K562 (cell line): Measurements from ENCODE around the gene RNLS. TPM values are rescaled to one million over a fixed set of nuclear protein-coding genes. Genes with fewer than 3 reads are reported as not detected.

ENCODE experiments used
- ATAC-seq: fragments of 200-7000 bp; cut with Tn5 transposase; 3 replicates; pipeline ENCODE4 v1.9.1; 2020; ENCODE audit warnings: moderate library complexity
- BruUV-seq: library from RNA; stranded (reverse); fragments of 400-500 nt; replicated peaks from 2 replicates; lab custom pipeline; 2021; lab: Mats Ljungman, UMichigan
- CTCF ChIA-PET: fragments of 300-600 bp; formaldehyde crosslinking; extraction: SDS; loops from one replicate; lab custom pipeline; 2021; ENCODE audit warnings: low intra/inter-chr PET ratio; lab: Yijun Ruan, JAX
- POLR2A ChIA-PET: fragments of 300-600, 350-650 bp; sonication (Branson Sonifier 250); formaldehyde crosslinking; extraction: SDS; loops from one replicate; lab custom pipeline; 2021; ENCODE audit warnings: antibody characterized with exemption, inconsistent platforms; lab: Yijun Ruan, JAX
- DNase-seq, 4 experiments: peaks; one replicate each; pipeline versions ENCODE4 v3.0.0 to v3.0.0-alpha.2; 2011 to 2018; ENCODE audit warnings: low spot score in 3 of 4, mixed read lengths in 3 of 4; ENCODE audit errors: extremely low read depth in 1 of 4
- FAIRE-seq: peaks from 2 replicates; lab custom pipeline; 2011; peaks lifted over from hg19 to GRCh38; lab: Jason Lieb, UNC
- H2AFZ ChIP-seq: 2 replicates; pipeline ENCODE4 v1.6.0; 2011; ENCODE audit warnings: low read depth, low read length, control low read depth, inconsistent platforms
- H3K27ac ChIP-seq: fragments of 200-600 bp; 3 replicates; pipeline ENCODE4 v1.8.0; 2011; ENCODE audit warnings: low read depth, mild to moderate bottlenecking, control low read depth, inconsistent platforms, low read length, moderate library complexity, mixed read lengths; ENCODE audit errors: extremely low read depth
- H3K27me3 ChIP-seq, 2 experiments: fragments of 300-600 bp in 1 of 2; 2 replicates in 1 of 2; 3 replicates in 1 of 2; pipeline versions ENCODE4 v1.6.0 to v1.8.0; 2011; ENCODE audit warnings: inconsistent platforms in 2 of 2, low read length in 2 of 2, mild to moderate bottlenecking in 1 of 2, mixed read lengths in 1 of 2, moderate library complexity in 1 of 2; ENCODE audit not compliant: control insufficient read depth in 2 of 2, insufficient read depth in 2 of 2
- H3K36me3 ChIP-seq: fragments of 300-600 bp; 3 replicates; pipeline ENCODE4 v1.8.0; 2011; ENCODE audit warnings: mild to moderate bottlenecking, low read length, inconsistent platforms; ENCODE audit not compliant: control insufficient read depth, insufficient read depth
- H3K4me1 ChIP-seq, 2 experiments: fragments of 200-600 bp in 1 of 2; replicated peaks in 1 of 2; 2 replicates in 1 of 2; 3 replicates in 1 of 2; pipeline versions ENCODE4 v1.5.1 to v1.8.0; 2011; ENCODE audit warnings: inconsistent platforms in 2 of 2, low read length in 2 of 2, mild to moderate bottlenecking in 1 of 2, mixed read lengths in 1 of 2, moderate library complexity in 1 of 2; ENCODE audit not compliant: control insufficient read depth in 2 of 2, insufficient read depth in 2 of 2
- H3K4me2 ChIP-seq: 2 replicates; pipeline ENCODE4 v1.6.1; 2011; ENCODE audit warnings: low read length, control low read depth, inconsistent platforms, mixed read lengths; ENCODE audit not compliant: insufficient read depth
- H3K4me3 ChIP-seq: fragments of 200-600 bp; sonication (generic), shearing (Covaris generic); 2 replicates; pipeline ENCODE4 v1.5.1; 2016; ENCODE audit warnings: control low read depth, inconsistent platforms
- H3K79me2 ChIP-seq: fragments of 200-600 bp; 3 replicates; pipeline ENCODE4 v1.8.0; 2011; ENCODE audit warnings: low read length, inconsistent platforms; ENCODE audit not compliant: control insufficient read depth, insufficient read depth
- H3K9ac ChIP-seq, 2 experiments: 2 replicates each; pipeline versions ENCODE4 v1.6.0 to v1.6.1; 2011; ENCODE audit warnings: low read depth in 2 of 2, low read length in 2 of 2, control low read depth in 1 of 2, inconsistent platforms in 1 of 2, mild to moderate bottlenecking in 1 of 2, mixed read lengths in 1 of 2; ENCODE audit not compliant: insufficient read depth in 1 of 2
- H3K9me1 ChIP-seq: one replicate; pipeline ENCODE4 v1.6.0; 2011; ENCODE audit warnings: inconsistent platforms, mild to moderate bottlenecking, low read length, moderate library complexity; ENCODE audit not compliant: control insufficient read depth, insufficient read depth
- H3K9me3 ChIP-seq: replicated peaks from 2 replicates; pipeline ENCODE4 v1.5.1; 2011; ENCODE audit warnings: low read depth, low read length, inconsistent platforms; ENCODE audit not compliant: control insufficient read depth, insufficient read depth
- H4K20me1 ChIP-seq: replicated peaks from 2 replicates; pipeline ENCODE4 v1.6.1; 2011; ENCODE audit warnings: low read length, inconsistent platforms, mixed read lengths; ENCODE audit not compliant: control insufficient read depth, insufficient read depth
- CHCHD3 ChIP-seq: fragments of 250-450 bp; sonication (Bioruptor Pico); IDR thresholded peaks from 2 replicates; pipeline ENCODE4 v2.1.2; 2022; ENCODE audit warnings: mild to moderate bottlenecking
- E2F1 ChIP-seq: sonication (generic); formaldehyde crosslinking; IDR thresholded peaks from 2 replicates; pipeline ENCODE4 v1.8.1; 2023; ENCODE audit warnings: mild to moderate bottlenecking, missing genetic modification reagents, moderate library complexity
- KLF13 ChIP-seq: fragments of 450-650 bp; IDR thresholded peaks from 2 replicates; pipeline ENCODE4 v1.6.1; 2016; ENCODE audit warnings: missing genetic modification characterization, low read depth, mild to moderate bottlenecking, missing compliant biosample characterization, moderate library complexity, borderline replicate concordance
- RNF219 ChIP-seq: fragments of 250-450 bp; sonication (Bioruptor Pico); IDR thresholded peaks from 2 replicates; pipeline ENCODE4 v1.5.0; 2022; ENCODE audit warnings: mild to moderate bottlenecking
- ZZZ3 ChIP-seq: fragments of 450-650 bp; IDR thresholded peaks from 2 replicates; pipeline ENCODE4 v1.6.1; 2016; ENCODE audit warnings: antibody characterized with exemption, mild to moderate bottlenecking, moderate library complexity
- WGBS: fragments of 100-300 bp; shearing (Covaris generic); methylation state at CpG from one replicate; pipeline ENCODE4 v1.1.6; 2016; ENCODE audit warnings: low coverage, mixed read lengths; ENCODE audit not compliant: insufficient coverage; ENCODE audit errors: missing lambda C conversion rate; 5-methylcytosine and 5-hydroxymethylcytosine counted together
- in situ Hi-C: fragments of 300-500 bp; cut with MboI; formaldehyde crosslinking; loops from 4 replicates; pipeline ENCODE4 v1.15.0; 2018; ENCODE audit warnings: inconsistent platforms, mixed read lengths
- intact Hi-C: fragments of 100-400 bp; cut with micrococcal nuclease; formaldehyde crosslinking; loops from 2 replicates; pipeline ENCODE4 v1.14.2; 2022
- polyA plus RNA-seq, 8 experiments: library from polyadenylated mRNA; depleted of rRNA in 4 of 8; stranded (reverse) in 5 of 8; unstranded in 3 of 8; fragments of >200 nt; fragmentation: Nextera tagmentation in 2 of 8; fragmentation: Illumina TruSeq in 1 of 8; extraction: Ambion mirVana in 2 of 8; extraction: Trizol in 1 of 8; gene quantifications; 2 replicates each; pipeline versions ENCODE4 v1.2.1 to v1.2.3, GENCODE V29; 2011 to 2014; ENCODE audit warnings: inconsistent platforms in 1 of 8, missing spikeins in 1 of 8
- total RNA-seq, 7 experiments: library from RNA; depleted of rRNA in 6 of 7; stranded (reverse); fragments of >200 nt in 6 of 7; fragmentation: Illumina TruSeq in 2 of 7; extraction: Trizol in 2 of 7; gene quantifications; 2 replicates each; pipeline versions ENCODE4 v1.2.1 to v1.2.3, GENCODE V29; 2011 to 2021; ENCODE audit warnings: low replicate concordance in 1 of 7

Gene RNLS
- total and polyA plus RNA-seq, 9 of the 15 experiments (the other 6 are each of a cell fraction or from before 2014, with no cell fraction given), result 0.14 to 0.72 (median 0.41) TPM; not detected in 3

GRCh38 chr10:88418871-88419270, 164.2 kb downstream of the RNLS start:
- BruUV-seq, result no TSS peak
- no peaks in the 10 kb centered on the region for H3K9me1 ChIP-seq
- H3K4me3 ChIP-seq, result no peak overlapping the region
- no peak overlapping the region for H2AFZ ChIP-seq
- ChIA-PET CTCF (no interaction called here), POLR2A (no interaction called here)
- TF ChIP-seq ZZZ3 (no peak), CHCHD3 (CRISPR knock-in tag) (no peak), KLF13 (tag) (no peak), RNF219 (CRISPR knock-in tag) (no peak), E2F1 (CRISPR knock-in tag) (no peak)
- no peak overlapping the region for H3K27ac ChIP-seq
- no peak for DNase-seq
- intact Hi-C loops, result no loop called here
- H3K4me1 ChIP-seq, result no peaks in the 10 kb centered on the region
- no peak overlapping the region for H3K4me2 ChIP-seq
- H3K36me3 ChIP-seq, result no peaks in the 10 kb centered on the region
- no peaks in the 10 kb centered on the region for H3K9me3 ChIP-seq
- H3K9ac ChIP-seq, result no peak overlapping the region
- 27% methylated on average over 1 of the region's 1 CpG for WGBS
- in situ Hi-C loops, result no loop called here
- no peaks in the 10 kb centered on the region for H3K27me3 ChIP-seq
- no peaks in the 10 kb centered on the region for H4K20me1 ChIP-seq
- no peaks in the 10 kb centered on the region for H3K79me2 ChIP-seq
- FAIRE-seq, result no peak
- no peak for ATAC-seq
